Smooth muscle cell (in vitro differentiated cells): ENCODE data around the gene SQSTM1. TPM values are rescaled to one million over a fixed set of nuclear protein-coding genes. Genes with fewer than 3 reads are reported as not detected.

ENCODE experiments used
- DNase-seq: peaks from one replicate; lab custom pipeline; 2025; ENCODE audit not compliant: unreplicated experiment; lab: John Stamatoyannopoulos, UW
- H2AFZ ChIP-seq: fragments of 200-600 bp; sonication (generic); 2 replicates; pipeline ENCODE4 v1.6.0; 2016; ENCODE audit warnings: antibody characterized with exemption, low read depth, mild to moderate bottlenecking
- H3F3A ChIP-seq: fragments of 200-600 bp; sonication (generic); 2 replicates; pipeline ENCODE4 v1.6.0; 2017; ENCODE audit warnings: antibody characterized with exemption, low read depth
- H3K27ac ChIP-seq: fragments of 200-600 bp; sonication (generic); 2 replicates; pipeline ENCODE4 v1.5.1; 2016; ENCODE audit warnings: low read depth, mild to moderate bottlenecking
- H3K27me3 ChIP-seq: fragments of 200-600 bp; sonication (generic); 2 replicates; pipeline ENCODE4 v1.6.1; 2016; ENCODE audit warnings: low read depth, mild to moderate bottlenecking
- H3K36me3 ChIP-seq: fragments of 200-600 bp; sonication (generic); 2 replicates; pipeline ENCODE4 v1.5.1; 2016; ENCODE audit warnings: low read depth
- H3K4me1 ChIP-seq: fragments of 200-600 bp; sonication (generic); 2 replicates; pipeline ENCODE4 v1.5.1; 2016; ENCODE audit warnings: low read depth
- H3K4me2 ChIP-seq: fragments of 200-600 bp; sonication (generic); 2 replicates; pipeline ENCODE4 v1.6.0; 2016; ENCODE audit warnings: mild to moderate bottlenecking
- H3K4me3 ChIP-seq: fragments of 200-600 bp; sonication (generic); 2 replicates; pipeline ENCODE4 v1.5.1; 2016; ENCODE audit warnings: mild to moderate bottlenecking
- H3K79me2 ChIP-seq: fragments of 200-600 bp; sonication (generic); 2 replicates; pipeline ENCODE4 v1.6.0; 2016; ENCODE audit warnings: low read depth, mild to moderate bottlenecking
- H3K9ac ChIP-seq: fragments of 200-600 bp; sonication (generic); 2 replicates; pipeline ENCODE4 v1.6.0; 2016; ENCODE audit warnings: low read depth
- H3K9me3 ChIP-seq: fragments of 200-600 bp; sonication (generic); replicated peaks from 2 replicates; pipeline ENCODE4 v1.5.1; 2016; ENCODE audit warnings: low read depth
- H4K20me1 ChIP-seq: fragments of 200-600 bp; sonication (generic); 2 replicates; pipeline ENCODE4 v1.6.0; 2016; ENCODE audit warnings: low read depth
- CTCF ChIP-seq: fragments of 200-600 bp; sonication (generic); IDR thresholded peaks from 2 replicates; pipeline ENCODE4 v1.5.1; 2017; ENCODE audit warnings: borderline replicate concordance, mild to moderate bottlenecking, antibody characterized with exemption; ENCODE audit not compliant: insufficient read depth, poor library complexity, severe bottlenecking
- WGBS: methylation state at CpG from one replicate; pipeline ENCODE4 v1.1.7; 2016; ENCODE audit warnings: low lambda C conversion rate; 5-methylcytosine and 5-hydroxymethylcytosine counted together
- polyA plus RNA-seq: library from polyadenylated mRNA; unstranded; fragments of >200 nt; fragmentation: Nextera tagmentation; extraction: Ambion mirVana; gene quantifications from 2 replicates; pipeline ENCODE4 v1.2.1, GENCODE V29; 2016
- total RNA-seq: library from RNA; depleted of rRNA; stranded (reverse); fragments of >200 nt; gene quantifications from 2 replicates; pipeline ENCODE4 v1.2.3, GENCODE V29; 2014

Gene SQSTM1
- total and polyA plus RNA-seq, 2 experiments from 2014 or later = 114 to 159 TPM

GRCh38 chr5:179858241-179858585 lies 37.5 kb downstream of the SQSTM1 start:
- Histone ChIP-seq H3K27me3 (no peaks in the 10 kb centered on the region), H3K36me3 (no peaks in the 10 kb centered on the region), H3F3A (no peaks in the 10 kb centered on the region), H3K4me2 (peak overlapping the region; percentile 94), H3K4me1 (peaks cover 7% of the 10 kb centered on the region), H3K4me3 (peak overlapping the region; percentile 86), H4K20me1 (peaks cover 9% of the 10 kb centered on the region), H3K27ac (no peak overlapping the region), H3K9me3 (no peaks in the 10 kb centered on the region), H3K9ac (peak overlapping the region; percentile 22), H3K79me2 (peaks cover 32% of the 10 kb centered on the region), H2AFZ (peak overlapping the region; percentile 82)
- DNase-seq = no peak
- TF ChIP-seq CTCF = no peak
- 2% methylated on average over 30 of the region's 32 CpGs for WGBS

- Histone ChIP-seq H3K9ac (peak within 1 kb of the TSS; percentile 49), H3F3A (no peaks in the 10 kb centered on the region), H3K4me2 (peak within 1 kb of the TSS; percentile 94), H3K4me1 (peaks cover 7% of the 10 kb centered on the region), H3K36me3 (no peaks in the 10 kb centered on the region), H3K9me3 (no peaks in the 10 kb centered on the region), H3K79me2 (peaks cover 32% of the 10 kb centered on the region), H2AFZ (peak within 1 kb of the TSS; percentile 86), H4K20me1 (peaks cover 9% of the 10 kb centered on the region), H3K4me3 (peak within 1 kb of the TSS; percentile 86), H3K27me3 (no peaks in the 10 kb centered on the region), H3K27ac (peak within 1 kb of the TSS; percentile 5)
- peak; percentile 82 for DNase-seq
- 1% methylated on average over 83 of the region's 90 CpGs for WGBS
- TF ChIP-seq CTCF = no peak
These were observed 38.1 kb downstream of the SQSTM1 start, which contains the start of gene MRNIP for GRCh38 chr5:179858586-179859427. MRNIP (minus strand) TSS chr5:179858817; CDS start chr5:179858796, 21 bp downstream.

GRCh38 chr5:179860301-179860700 lies 39.6 kb downstream of the SQSTM1 start:
- no peak overlapping the region for H3K4me3 ChIP-seq
- H3K4me2 ChIP-seq = peak overlapping the region; percentile 94
- peaks cover 7% of the 10 kb centered on the region for H3K4me1 ChIP-seq
- no peak for TF ChIP-seq CTCF
- no peaks in the 10 kb centered on the region for H3K9me3 ChIP-seq
- DNase-seq = no peak
- H3F3A ChIP-seq = no peaks in the 10 kb centered on the region
- no peak overlapping the region for H3K27ac ChIP-seq
- H3K36me3 ChIP-seq = no peaks in the 10 kb centered on the region
- H2AFZ ChIP-seq = no peak overlapping the region
- 77% methylated on average over 11 of the region's 11 CpGs for WGBS
- no peaks in the 10 kb centered on the region for H3K27me3 ChIP-seq
- H3K79me2 ChIP-seq = peaks cover 21% of the 10 kb centered on the region
- no peaks in the 10 kb centered on the region for H4K20me1 ChIP-seq
- H3K9ac ChIP-seq = no peak overlapping the region
